HUES48 (cell line): ENCODE results near the gene METTL9.
"Not testable (repeated sequence)": the region's sequence is repeated elsewhere in the genome, so short reads cannot be mapped to it uniquely, and the experiment has no call there.

Experiments
- H3K27ac ChIP-seq: one replicate; pipeline ENCODE4 v1.7.0; 2013; ENCODE audit warnings: low read depth, low read length, inconsistent platforms
- H3K27me3 ChIP-seq: 2 replicates; pipeline ENCODE4 v1.6.1; 2013; ENCODE audit warnings: mild to moderate bottlenecking, low read length; ENCODE audit not compliant: control insufficient read depth, insufficient read depth
- H3K36me3 ChIP-seq: 2 replicates; pipeline ENCODE4 v1.6.1; 2013; ENCODE audit warnings: low read length; ENCODE audit not compliant: control insufficient read depth, insufficient read depth
- H3K4me1 ChIP-seq: 2 replicates; pipeline ENCODE4 v1.6.1; 2013; ENCODE audit warnings: mild to moderate bottlenecking, low read length; ENCODE audit not compliant: control insufficient read depth, insufficient read depth
- H3K4me3 ChIP-seq: 2 replicates; pipeline ENCODE4 v1.5.1; 2013; ENCODE audit warnings: mild to moderate bottlenecking, low read depth, low read length
- H3K9ac ChIP-seq: 2 replicates; pipeline ENCODE4 v1.6.1; 2013; ENCODE audit warnings: mild to moderate bottlenecking, low read depth, low read length, moderate library complexity
- H3K9me3 ChIP-seq: 2 replicates; pipeline ENCODE4 v1.6.1; 2013; ENCODE audit warnings: low read length; ENCODE audit not compliant: control insufficient read depth, insufficient read depth

The METTL9 gene

DNA sequence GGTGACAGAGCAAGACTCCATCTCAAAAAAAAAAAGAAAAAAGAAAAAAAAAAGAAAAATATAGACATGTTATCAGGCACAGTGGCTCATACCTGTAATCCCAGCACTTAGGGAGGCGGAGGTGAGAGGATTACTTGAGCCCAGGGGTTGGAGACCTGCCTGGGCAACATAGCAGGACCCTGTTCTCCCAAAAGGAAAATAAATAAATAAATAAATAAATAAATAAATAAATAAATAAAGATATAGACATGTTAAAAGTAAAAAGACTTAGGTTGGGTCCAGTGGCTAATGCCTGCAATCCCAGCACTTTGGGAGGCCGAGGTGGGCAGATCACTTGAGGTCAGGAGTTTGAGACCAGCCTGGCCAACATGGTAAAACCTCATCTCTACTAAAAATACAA, 23.1 kb upstream of the METTL9 start:
- not testable (repeated sequence) for H3K36me3 ChIP-seq, H3K27ac ChIP-seq, H3K4me3 ChIP-seq, H3K4me1 ChIP-seq, H3K9me3 ChIP-seq, H3K9ac ChIP-seq, H3K27me3 ChIP-seq

DNA sequence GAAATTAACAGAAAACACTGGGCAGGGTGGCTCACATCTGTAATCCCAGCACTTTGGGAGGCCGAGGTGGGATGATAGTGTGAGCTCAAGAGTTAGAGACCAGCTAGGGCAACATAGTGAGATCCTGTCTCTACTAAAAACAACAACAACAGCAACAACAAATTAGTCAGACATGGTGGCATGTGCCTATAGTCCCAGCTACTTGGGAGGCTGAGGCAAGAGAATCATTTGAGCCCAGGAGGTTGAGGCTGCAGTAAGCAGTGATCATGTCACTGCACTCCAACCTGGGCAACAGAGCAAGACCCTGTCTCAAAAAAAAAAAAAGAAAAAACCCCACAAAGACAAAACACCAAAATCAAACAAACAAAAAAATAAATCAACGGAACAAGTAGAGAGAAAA, 21.9 kb upstream of the METTL9 start:
- H3K36me3 ChIP-seq, H3K27ac ChIP-seq, H3K4me3 ChIP-seq, H3K4me1 ChIP-seq, H3K9me3 ChIP-seq, H3K27me3 ChIP-seq, H3K9ac ChIP-seq: not testable (repeated sequence)

DNA sequence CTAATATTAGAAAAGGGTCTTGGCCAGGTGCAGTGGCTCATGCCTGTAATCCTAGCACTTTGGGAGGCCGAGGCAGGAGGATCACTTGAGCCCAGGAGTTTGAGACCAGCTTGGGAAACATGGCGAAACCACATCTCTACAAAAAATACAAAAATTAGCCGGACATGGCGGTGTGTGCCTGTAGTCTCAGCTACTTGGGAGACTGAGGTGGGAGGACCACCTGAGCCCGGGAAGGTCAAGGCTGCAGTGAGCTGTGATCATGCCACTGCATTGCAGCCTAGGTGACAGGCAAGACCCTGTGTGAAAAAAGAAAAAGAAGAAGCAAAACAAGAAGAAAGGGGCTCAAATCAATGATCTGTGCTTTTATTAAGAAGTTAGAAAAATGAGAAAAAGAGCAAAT, 21.1 kb upstream of the METTL9 start:
- H3K4me1 ChIP-seq, H3K9me3 ChIP-seq, H3K27ac ChIP-seq, H3K36me3 ChIP-seq, H3K27me3 ChIP-seq, H3K4me3 ChIP-seq, H3K9ac ChIP-seq: not testable (repeated sequence)

DNA sequence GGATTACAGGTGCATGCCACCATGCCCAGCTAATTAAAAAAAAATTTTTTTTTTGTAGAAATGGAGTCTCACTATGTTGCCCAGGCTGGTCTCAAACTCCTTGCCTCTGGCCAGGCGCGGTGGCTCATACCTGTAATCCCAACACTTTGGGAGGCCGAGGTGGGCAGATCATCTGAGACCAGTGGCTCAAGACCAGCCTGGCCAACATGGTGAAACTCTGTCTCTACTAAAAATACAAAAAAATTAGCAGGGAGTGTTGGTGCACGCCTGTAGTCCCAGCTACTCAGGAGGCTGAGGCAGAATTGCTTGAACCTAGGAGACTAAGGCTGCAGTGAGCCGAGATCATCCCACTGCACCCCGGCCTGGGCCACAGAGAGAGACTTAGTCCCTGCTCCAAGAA, 19.2 kb upstream of the METTL9 start:
- H3K9me3 ChIP-seq, H3K4me3 ChIP-seq, H3K27ac ChIP-seq, H3K36me3 ChIP-seq, H3K4me1 ChIP-seq, H3K27me3 ChIP-seq, H3K9ac ChIP-seq: not testable (repeated sequence)

DNA sequence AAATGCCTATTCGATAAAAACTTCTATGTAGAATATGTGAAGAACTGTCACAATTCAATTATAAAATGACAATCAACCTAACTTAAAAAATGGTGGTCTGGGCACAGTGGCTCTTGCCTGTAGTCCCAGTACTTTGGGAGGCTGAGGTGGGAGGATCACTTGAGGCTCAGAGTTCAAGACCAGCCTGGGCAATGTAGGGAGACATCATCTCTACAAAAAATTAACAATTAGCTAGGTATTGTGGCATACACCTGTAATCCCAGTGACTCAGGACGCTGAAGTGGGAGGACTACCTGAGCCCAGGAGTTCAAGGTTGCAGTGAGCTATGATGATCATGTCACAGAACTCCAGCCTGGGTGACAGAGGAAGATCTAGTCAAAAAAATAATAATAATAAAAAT, 18.6 kb upstream of the METTL9 start:
- no peaks in the 10 kb centered on the region for H3K36me3 ChIP-seq
- no peak overlapping the region for H3K27ac ChIP-seq
- peaks cover 6% of the 10 kb centered on the region; the same call in 1 of the 2 replicates for H3K4me1 ChIP-seq
- no peak overlapping the region for H3K9ac ChIP-seq
- H3K4me3 ChIP-seq: no peak overlapping the region
- no peaks in the 10 kb centered on the region for H3K27me3 ChIP-seq
- no peaks in the 10 kb centered on the region for H3K9me3 ChIP-seq

DNA sequence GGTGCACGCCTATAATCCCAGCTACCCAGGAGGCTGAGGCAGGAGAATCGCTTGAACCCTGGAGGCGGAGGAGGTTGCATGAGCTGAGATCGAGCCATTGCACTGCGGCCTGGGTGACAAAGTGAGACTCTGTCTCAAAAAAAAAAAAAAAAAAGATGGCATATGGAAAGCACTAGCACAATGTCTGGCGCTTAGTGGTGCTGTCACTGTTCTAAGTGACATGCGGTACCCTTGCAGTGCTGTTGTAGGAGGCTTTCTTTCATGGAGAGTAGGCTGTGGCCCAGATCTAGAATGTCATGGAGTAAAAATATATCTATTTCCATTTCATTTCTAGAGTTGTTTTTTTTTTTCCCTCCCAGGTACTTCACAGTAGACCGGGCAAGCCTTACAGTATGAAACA, 14.6 kb upstream of the METTL9 start:
- peaks cover 6% of the 10 kb centered on the region; the same call in 1 of the 2 replicates for H3K4me1 ChIP-seq
- H3K27me3 ChIP-seq: no peaks in the 10 kb centered on the region
- H3K9me3 ChIP-seq: no peaks in the 10 kb centered on the region
- no peak overlapping the region for H3K4me3 ChIP-seq
- no peak overlapping the region for H3K9ac ChIP-seq
- H3K36me3 ChIP-seq: no peaks in the 10 kb centered on the region
- no peak overlapping the region for H3K27ac ChIP-seq

DNA sequence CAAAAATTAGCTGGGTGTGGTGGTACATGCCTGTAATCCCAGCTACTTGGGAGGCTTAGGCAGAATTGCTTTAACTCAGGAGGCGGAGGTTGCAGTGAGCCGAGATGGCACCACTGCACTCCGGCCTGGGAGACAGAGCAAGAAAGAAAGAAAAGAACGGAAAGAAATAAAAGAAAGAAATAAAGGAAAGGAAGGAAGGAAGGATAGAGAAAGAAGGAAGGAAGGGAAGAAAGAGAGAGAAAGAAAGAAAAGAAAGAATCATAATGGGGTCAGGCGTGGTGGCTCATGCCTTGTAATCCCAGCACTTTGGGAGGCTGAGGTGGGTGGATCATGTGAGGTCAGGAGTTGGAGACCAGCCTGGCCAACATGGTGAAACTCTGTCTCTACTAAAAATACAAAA, 10.8 kb upstream of the METTL9 start:
- H3K27me3 ChIP-seq, H3K4me1 ChIP-seq, H3K27ac ChIP-seq, H3K9ac ChIP-seq, H3K4me3 ChIP-seq, H3K36me3 ChIP-seq, H3K9me3 ChIP-seq: not testable (repeated sequence)

DNA sequence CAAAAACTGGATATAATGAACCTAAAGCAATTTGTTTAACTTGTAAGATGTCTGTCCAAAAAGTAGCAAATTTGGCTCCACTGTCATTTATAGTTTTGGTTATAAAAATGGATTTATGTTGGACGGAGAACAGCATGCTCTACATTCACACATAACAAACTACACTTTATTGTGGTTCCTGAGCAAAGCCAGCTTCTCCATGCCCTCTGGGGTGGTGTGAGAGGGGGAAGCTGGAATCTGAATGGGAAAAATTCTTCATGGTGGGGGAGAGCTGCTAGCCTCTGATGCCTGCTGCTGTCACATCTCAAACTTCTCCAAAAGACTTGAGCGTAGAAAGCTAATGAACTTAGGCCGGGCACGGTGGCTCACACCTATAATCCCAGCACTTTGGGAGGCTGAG, 9.8 kb upstream of the METTL9 start:
- no peak overlapping the region for H3K27ac ChIP-seq
- no peaks in the 10 kb centered on the region for H3K4me1 ChIP-seq
- H3K27me3 ChIP-seq: no peaks in the 10 kb centered on the region
- no peaks in the 10 kb centered on the region for H3K9me3 ChIP-seq
- no peaks in the 10 kb centered on the region for H3K36me3 ChIP-seq
- no peak overlapping the region for H3K9ac ChIP-seq
- H3K4me3 ChIP-seq: no peak overlapping the region

DNA sequence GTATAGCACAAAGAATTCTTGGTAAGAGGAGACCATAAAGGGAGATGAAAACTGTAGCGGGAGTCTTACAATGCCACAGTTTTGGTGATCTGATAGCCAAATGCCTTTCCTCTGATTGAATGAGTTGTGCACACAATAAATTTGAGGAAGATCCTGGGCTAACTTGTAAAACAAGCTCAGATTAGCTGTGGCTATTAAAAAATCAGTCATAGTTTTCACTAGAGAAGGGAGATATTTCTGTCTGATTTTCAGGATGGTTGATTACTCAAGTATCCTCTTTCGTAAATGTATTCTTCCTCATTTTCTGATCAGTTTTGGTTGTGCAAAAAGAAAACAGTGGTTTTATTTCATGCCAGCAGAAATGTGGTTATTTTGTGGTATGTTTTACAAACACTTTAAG, 9.1 kb upstream of the METTL9 start:
- H3K9ac ChIP-seq: no peak overlapping the region
- H3K27me3 ChIP-seq: no peaks in the 10 kb centered on the region
- no peak overlapping the region for H3K27ac ChIP-seq
- H3K9me3 ChIP-seq: no peaks in the 10 kb centered on the region
- no peaks in the 10 kb centered on the region for H3K4me1 ChIP-seq
- H3K36me3 ChIP-seq: no peaks in the 10 kb centered on the region
- H3K4me3 ChIP-seq: no peak overlapping the region

DNA sequence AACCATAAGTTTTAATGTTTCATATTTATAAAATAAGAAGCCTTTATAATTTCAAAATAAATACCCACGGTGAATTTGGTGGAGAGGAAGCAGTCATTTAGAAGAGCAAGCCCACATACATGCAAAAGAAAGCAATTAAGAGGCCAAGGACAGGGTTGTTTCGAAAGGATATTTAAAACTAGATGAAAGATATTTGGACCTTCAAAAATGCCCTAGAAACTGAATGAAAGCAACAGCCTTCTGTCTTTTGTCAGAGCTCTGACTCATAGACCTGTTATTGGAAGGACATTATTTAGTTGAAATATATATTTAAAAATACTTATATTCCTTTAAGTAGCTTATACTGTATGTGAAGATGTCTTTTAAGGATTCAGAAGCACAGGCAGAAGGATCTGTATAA, 8.6 kb upstream of the METTL9 start:
- Histone ChIP-seq H3K4me3 (no peak overlapping the region), H3K9me3 (no peaks in the 10 kb centered on the region), H3K4me1 (no peaks in the 10 kb centered on the region), H3K27ac (no peak overlapping the region), H3K9ac (no peak overlapping the region), H3K27me3 (no peaks in the 10 kb centered on the region), H3K36me3 (no peaks in the 10 kb centered on the region)

DNA sequence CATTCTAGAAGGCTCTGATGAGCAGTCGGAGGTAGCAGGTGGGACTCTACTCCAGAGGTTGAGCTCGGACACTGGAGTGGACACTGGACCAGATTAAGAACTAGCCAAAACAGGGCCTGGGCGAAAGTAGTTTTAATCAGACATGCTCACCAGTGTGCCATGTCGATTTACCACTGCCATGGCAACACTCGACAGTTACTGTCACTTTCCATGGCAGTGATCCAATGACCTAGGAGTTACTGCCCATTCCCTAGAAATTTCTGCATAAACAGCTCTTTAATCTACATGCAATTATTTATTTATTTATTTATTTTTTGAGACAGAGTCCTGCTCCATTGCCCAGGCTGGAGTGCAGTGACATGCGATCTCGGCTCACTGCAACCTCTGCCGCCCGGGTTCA, 7.2 kb upstream of the METTL9 start:
- H3K9ac ChIP-seq: no peak overlapping the region
- H3K4me1 ChIP-seq: no peaks in the 10 kb centered on the region
- H3K27me3 ChIP-seq: no peaks in the 10 kb centered on the region
- H3K36me3 ChIP-seq: no peaks in the 10 kb centered on the region
- H3K27ac ChIP-seq: no peak overlapping the region
- no peaks in the 10 kb centered on the region for H3K9me3 ChIP-seq
- no peak overlapping the region for H3K4me3 ChIP-seq

DNA sequence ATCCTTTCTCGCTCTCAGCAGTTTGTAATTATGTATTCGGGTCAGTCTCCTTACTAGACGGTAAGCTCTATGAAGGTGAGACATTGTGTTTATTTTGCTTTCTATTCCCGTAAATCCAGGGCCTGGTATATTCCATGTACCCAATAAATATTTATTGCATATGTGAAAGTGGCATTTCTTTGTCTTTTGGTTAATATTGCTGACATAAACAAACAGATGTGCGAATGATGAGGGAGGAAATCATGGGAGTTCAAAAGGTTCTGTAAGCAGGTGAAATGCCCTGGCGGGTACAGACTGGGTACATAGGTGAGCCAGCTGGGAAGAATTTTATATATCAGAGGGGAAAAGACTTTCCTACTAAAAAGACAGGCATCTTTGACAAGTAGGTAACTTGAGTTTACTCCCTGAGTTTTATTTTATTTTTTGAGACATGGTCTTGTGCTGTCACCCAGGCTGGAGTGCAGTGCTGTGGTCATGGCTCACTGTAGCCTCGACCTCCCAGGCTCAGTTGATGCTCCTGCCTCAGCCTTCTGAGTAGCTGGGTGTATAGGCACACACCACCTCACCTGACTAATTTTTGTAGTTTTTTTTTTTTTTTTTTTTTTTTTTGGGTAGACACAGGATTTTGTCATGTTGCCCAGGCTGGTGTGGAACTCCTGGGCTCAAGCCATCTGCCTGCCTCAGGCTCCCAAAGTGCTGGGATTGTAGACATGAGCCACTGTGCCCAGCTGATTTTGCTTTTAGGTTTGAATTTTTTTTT, 5.7 kb upstream of the METTL9 start:
- no peaks in the 10 kb centered on the region for H3K9me3 ChIP-seq
- no peaks in the 10 kb centered on the region for H3K27me3 ChIP-seq
- H3K27ac ChIP-seq: no peak overlapping the region
- peaks cover 4% of the 10 kb centered on the region; the same call in 1 of the 2 replicates for H3K4me1 ChIP-seq
- no peaks in the 10 kb centered on the region for H3K36me3 ChIP-seq
- H3K4me3 ChIP-seq: no peak overlapping the region
- no peak overlapping the region for H3K9ac ChIP-seq
